GM12873 (cell line): ENCODE data around the gene DDX42.

Source experiments
- CTCF ChIP-seq: IDR thresholded peaks from 2 replicates; pipeline ENCODE4 v1.5.1; 2012; ENCODE audit warnings: low read depth, mild to moderate bottlenecking, moderate library complexity, low read length, control low read depth; ENCODE audit not compliant: insufficient read depth; ENCODE audit errors: missing control alignments

DDX42 gene

GRCh38 chr17:63783522-63783921, 9.6 kb downstream of the DDX42 start:
- TF ChIP-seq CTCF: no peak

GRCh38 chr17:63785556-63785955, 11.6 kb downstream of the DDX42 start:
- no peak for TF ChIP-seq CTCF

- TF ChIP-seq CTCF: no peak
Observed at GRCh38 chr17:63786117-63786516, 12.1 kb downstream of the DDX42 start.

- TF ChIP-seq CTCF: no peak
Observed at GRCh38 chr17:63786971-63787711, 13.2 kb downstream of the DDX42 start.

- no peak for TF ChIP-seq CTCF
Observed at GRCh38 chr17:63790057-63790456, 16.1 kb downstream of the DDX42 start.

GRCh38 chr17:63792055-63792729, 18.2 kb downstream of the DDX42 start:
- TF ChIP-seq CTCF: no peak

- TF ChIP-seq CTCF: no peak
Observed at GRCh38 chr17:63798572-63799106, 24.7 kb downstream of the DDX42 start.
